Stromal cell of bone marrow (primary cell): ENCODE measurements around the gene NMB.
"Not testable (repeated sequence)": the region's sequence is repeated elsewhere in the genome, so short reads cannot be mapped to it uniquely, and the experiment has no call there.

Experiments
- DNase-seq: peaks from one replicate; pipeline ENCODE4 v3.0.0-alpha.2; 2012; ENCODE audit warnings: low read depth

The NMB gene

GRCh38 chr15:84654689-84655453, 3.1 kb downstream of the NMB start:
- DNase-seq, result peak; percentile 75

- peak; percentile 90 for DNase-seq
Measured at GRCh38 chr15:84653910-84654688, 3.9 kb downstream of the NMB start, which contains the start of gene WDR73. Gene WDR73, minus strand, starts transcription at chr15:84654283. Its CDS starts 9 bp downstream, at chr15:84654274.

- no peak for DNase-seq
Measured at GRCh38 chr15:84653584-84653909, 4.5 kb downstream of the NMB start.

GRCh38 chr15:84649706-84650105, 8.3 kb downstream of the NMB start:
- DNase-seq, result no peak

- no peak for DNase-seq
Measured at GRCh38 chr15:84648539-84648938, 9.5 kb downstream of the NMB start.

GRCh38 chr15:84647726-84648125, 10.3 kb downstream of the NMB start:
- no peak for DNase-seq

- no peak for DNase-seq
Measured at GRCh38 chr15:84645997-84646396, 12.0 kb downstream of the NMB start.

- DNase-seq, result no peak
Measured at GRCh38 chr15:84645496-84645895, 12.5 kb downstream of the NMB start.

GRCh38 chr15:84643838-84644237, 14.2 kb downstream of the NMB start:
- DNase-seq, result no peak

- not testable (repeated sequence) for DNase-seq
Measured at GRCh38 chr15:84642640-84643039, 15.4 kb downstream of the NMB start.

GRCh38 chr15:84641871-84642270, 16.1 kb downstream of the NMB start:
- DNase-seq, result not testable (repeated sequence)

GRCh38 chr15:84638103-84638502, 19.9 kb downstream of the NMB start:
- DNase-seq, result no peak

GRCh38 chr15:84634228-84634837, 23.7 kb downstream of the NMB start:
- DNase-seq, result no peak

- DNase-seq, result peak; percentile 40
Measured at GRCh38 chr15:84633311-84634227, 24.4 kb downstream of the NMB start.

- DNase-seq, result no peak
Measured at GRCh38 chr15:84631706-84632272, 26.2 kb downstream of the NMB start.

- no peak for DNase-seq
Measured at GRCh38 chr15:84629033-84629432, 29.0 kb downstream of the NMB start.

GRCh38 chr15:84625123-84625522, 32.9 kb downstream of the NMB start:
- no peak for DNase-seq

GRCh38 chr15:84624359-84624758, 33.6 kb downstream of the NMB start:
- no peak for DNase-seq

- no peak for DNase-seq
Measured at GRCh38 chr15:84621358-84621979, 36.5 kb downstream of the NMB start.

GRCh38 chr15:84620626-84621025, 37.4 kb downstream of the NMB start:
- DNase-seq, result no peak

- no peak for DNase-seq
Measured at GRCh38 chr15:84616235-84616634, 41.8 kb downstream of the NMB start.
